ENCODE results near the gene PRIMPOL.

Gene PRIMPOL

GRCh38 chr4:184695178-184695896, 45.8 kb downstream of the PRIMPOL start:
- peaks cover 0 to 5% (median 0%) of the 10 kb centered on the region in 5 donors for H3K4me1 ChIP-seq (ENCODE audit: control insufficient read depth in 5 of 5, insufficient read depth in 5 of 5, low read length in 5 of 5)
- H3K9ac ChIP-seq (ENCODE audit: low read length in 5 of 5) = no peak overlapping the region
- no peaks in the 10 kb centered on the region for H3K9me3 ChIP-seq (ENCODE audit: control insufficient read depth in 5 of 5, low read length in 5 of 5)
- no peak overlapping the region for H3K27ac ChIP-seq (ENCODE audit: low read depth, low read length)
- H3K27me3 ChIP-seq (ENCODE audit: control insufficient read depth in 5 of 5, insufficient read depth in 4 of 5, low read length in 5 of 5) = no peaks in the 10 kb centered on the region
- peaks cover 6 to 30% (median 10%) of the 10 kb centered on the region in 5 donors for H3K36me3 ChIP-seq (ENCODE audit: control insufficient read depth in 5 of 5, insufficient read depth in 5 of 5, low read length in 5 of 5)
- no peak overlapping the region for H3K4me3 ChIP-seq (ENCODE audit: low read depth in 1 of 5, low read length in 5 of 5)

- Histone ChIP-seq H3K36me3 (ENCODE audit: control insufficient read depth in 5 of 5, insufficient read depth in 5 of 5, low read length in 5 of 5) (peaks cover 6 to 19% (median 7%) of the 10 kb centered on the region in 5 donors), H3K27ac (ENCODE audit: low read depth, low read length) (no peak overlapping the region), H3K27me3 (ENCODE audit: control insufficient read depth in 5 of 5, insufficient read depth in 4 of 5, low read length in 5 of 5) (no peaks in the 10 kb centered on the region), H3K9ac (ENCODE audit: low read length in 5 of 5) (peak overlapping the region in 2 of 5 donors; percentile 26 to 51), H3K4me3 (ENCODE audit: low read depth in 1 of 5, low read length in 5 of 5) (peak overlapping the region in 2 of 5 donors; percentile 28 to 48), H3K9me3 (ENCODE audit: control insufficient read depth in 5 of 5, low read length in 5 of 5) (no peaks in the 10 kb centered on the region), H3K4me1 (ENCODE audit: control insufficient read depth in 5 of 5, insufficient read depth in 5 of 5, low read length in 5 of 5) (peaks cover 0 to 3% (median 0%) of the 10 kb centered on the region in 5 donors)
Observed at GRCh38 chr4:184697956-184698355, 48.4 kb downstream of the PRIMPOL start.

- Histone ChIP-seq H3K9ac (ENCODE audit: low read length in 5 of 5) (no peak overlapping the region), H3K27me3 (ENCODE audit: control insufficient read depth in 5 of 5, insufficient read depth in 4 of 5, low read length in 5 of 5) (no peaks in the 10 kb centered on the region), H3K27ac (ENCODE audit: low read depth, low read length) (no peak overlapping the region), H3K9me3 (ENCODE audit: control insufficient read depth in 5 of 5, low read length in 5 of 5) (no peaks in the 10 kb centered on the region), H3K4me1 (ENCODE audit: control insufficient read depth in 5 of 5, insufficient read depth in 5 of 5, low read length in 5 of 5) (no peaks in the 10 kb centered on the region), H3K4me3 (ENCODE audit: low read depth in 1 of 5, low read length in 5 of 5) (no peak overlapping the region), H3K36me3 (ENCODE audit: control insufficient read depth in 5 of 5, insufficient read depth in 5 of 5, low read length in 5 of 5) (peaks cover 0 to 10% (median 0%) of the 10 kb centered on the region in 5 donors)
Observed at GRCh38 chr4:184699941-184700340, 50.4 kb downstream of the PRIMPOL start.

GRCh38 chr4:184702114-184702513, 52.6 kb downstream of the PRIMPOL start:
- no peaks in the 10 kb centered on the region for H3K27me3 ChIP-seq (ENCODE audit: control insufficient read depth in 5 of 5, insufficient read depth in 4 of 5, low read length in 5 of 5)
- no peaks in the 10 kb centered on the region for H3K9me3 ChIP-seq (ENCODE audit: control insufficient read depth in 5 of 5, low read length in 5 of 5)
- no peak overlapping the region for H3K4me3 ChIP-seq (ENCODE audit: low read depth in 1 of 5, low read length in 5 of 5)
- no peak overlapping the region for H3K9ac ChIP-seq (ENCODE audit: low read length in 5 of 5)
- H3K4me1 ChIP-seq (ENCODE audit: control insufficient read depth in 5 of 5, insufficient read depth in 5 of 5, low read length in 5 of 5) = no peaks in the 10 kb centered on the region
- no peak overlapping the region for H3K27ac ChIP-seq (ENCODE audit: low read depth, low read length)
- no peaks in the 10 kb centered on the region for H3K36me3 ChIP-seq (ENCODE audit: control insufficient read depth in 5 of 5, insufficient read depth in 5 of 5, low read length in 5 of 5)

GRCh38 chr4:184705692-184706091, 56.2 kb downstream of the PRIMPOL start:
- Histone ChIP-seq H3K4me3 (ENCODE audit: low read depth in 1 of 5, low read length in 5 of 5) (no peak overlapping the region), H3K36me3 (ENCODE audit: control insufficient read depth in 5 of 5, insufficient read depth in 5 of 5, low read length in 5 of 5) (no peaks in the 10 kb centered on the region), H3K9ac (ENCODE audit: low read length in 5 of 5) (no peak overlapping the region), H3K4me1 (ENCODE audit: control insufficient read depth in 5 of 5, insufficient read depth in 5 of 5, low read length in 5 of 5) (no peaks in the 10 kb centered on the region), H3K9me3 (ENCODE audit: control insufficient read depth in 5 of 5, low read length in 5 of 5) (no peaks in the 10 kb centered on the region), H3K27ac (ENCODE audit: low read depth, low read length) (no peak overlapping the region), H3K27me3 (ENCODE audit: control insufficient read depth in 5 of 5, insufficient read depth in 4 of 5, low read length in 5 of 5) (no peaks in the 10 kb centered on the region)

- Histone ChIP-seq H3K4me3 (ENCODE audit: low read depth in 1 of 5, low read length in 5 of 5) (no peak overlapping the region), H3K27ac (ENCODE audit: low read depth, low read length) (no peak overlapping the region), H3K36me3 (ENCODE audit: control insufficient read depth in 5 of 5, insufficient read depth in 5 of 5, low read length in 5 of 5) (no peaks in the 10 kb centered on the region), H3K9me3 (ENCODE audit: control insufficient read depth in 5 of 5, low read length in 5 of 5) (no peaks in the 10 kb centered on the region), H3K9ac (ENCODE audit: low read length in 5 of 5) (no peak overlapping the region), H3K4me1 (ENCODE audit: control insufficient read depth in 5 of 5, insufficient read depth in 5 of 5, low read length in 5 of 5) (no peaks in the 10 kb centered on the region), H3K27me3 (ENCODE audit: control insufficient read depth in 5 of 5, insufficient read depth in 4 of 5, low read length in 5 of 5) (no peaks in the 10 kb centered on the region)
Observed at GRCh38 chr4:184706453-184706852, 56.9 kb downstream of the PRIMPOL start.

GRCh38 chr4:184712322-184712721, 62.8 kb downstream of the PRIMPOL start:
- Histone ChIP-seq H3K27ac (ENCODE audit: low read depth, low read length) (no peak overlapping the region), H3K9ac (ENCODE audit: low read length in 5 of 5) (no peak overlapping the region), H3K4me1 (ENCODE audit: control insufficient read depth in 5 of 5, insufficient read depth in 5 of 5, low read length in 5 of 5) (no peaks in the 10 kb centered on the region), H3K4me3 (ENCODE audit: low read depth in 1 of 5, low read length in 5 of 5) (no peak overlapping the region), H3K36me3 (ENCODE audit: control insufficient read depth in 5 of 5, insufficient read depth in 5 of 5, low read length in 5 of 5) (no peaks in the 10 kb centered on the region), H3K27me3 (ENCODE audit: control insufficient read depth in 5 of 5, insufficient read depth in 4 of 5, low read length in 5 of 5) (no peaks in the 10 kb centered on the region), H3K9me3 (ENCODE audit: control insufficient read depth in 5 of 5, low read length in 5 of 5) (no peaks in the 10 kb centered on the region)

GRCh38 chr4:184713887-184714286, 64.3 kb downstream of the PRIMPOL start:
- Histone ChIP-seq H3K36me3 (ENCODE audit: control insufficient read depth in 5 of 5, insufficient read depth in 5 of 5, low read length in 5 of 5) (peaks cover 0 to 7% (median 0%) of the 10 kb centered on the region in 5 donors), H3K9ac (ENCODE audit: low read length in 5 of 5) (no peak overlapping the region), H3K27me3 (ENCODE audit: control insufficient read depth in 5 of 5, insufficient read depth in 4 of 5, low read length in 5 of 5) (no peaks in the 10 kb centered on the region), H3K9me3 (ENCODE audit: control insufficient read depth in 5 of 5, low read length in 5 of 5) (no peaks in the 10 kb centered on the region), H3K4me1 (ENCODE audit: control insufficient read depth in 5 of 5, insufficient read depth in 5 of 5, low read length in 5 of 5) (no peaks in the 10 kb centered on the region), H3K4me3 (ENCODE audit: low read depth in 1 of 5, low read length in 5 of 5) (no peak overlapping the region), H3K27ac (ENCODE audit: low read depth, low read length) (no peak overlapping the region)

- Histone ChIP-seq H3K4me3 (ENCODE audit: low read depth in 1 of 5, low read length in 5 of 5) (no peak overlapping the region), H3K27ac (ENCODE audit: low read depth, low read length) (no peak overlapping the region), H3K9me3 (ENCODE audit: control insufficient read depth in 5 of 5, low read length in 5 of 5) (no peaks in the 10 kb centered on the region), H3K27me3 (ENCODE audit: control insufficient read depth in 5 of 5, insufficient read depth in 4 of 5, low read length in 5 of 5) (no peaks in the 10 kb centered on the region), H3K4me1 (ENCODE audit: control insufficient read depth in 5 of 5, insufficient read depth in 5 of 5, low read length in 5 of 5) (no peaks in the 10 kb centered on the region), H3K9ac (ENCODE audit: low read length in 5 of 5) (no peak overlapping the region), H3K36me3 (ENCODE audit: control insufficient read depth in 5 of 5, insufficient read depth in 5 of 5, low read length in 5 of 5) (peaks cover 0 to 7% (median 0%) of the 10 kb centered on the region in 5 donors)
Observed at GRCh38 chr4:184715526-184715925, 66.0 kb downstream of the PRIMPOL start.

GRCh38 chr4:184719407-184719806, 69.9 kb downstream of the PRIMPOL start:
- Histone ChIP-seq H3K27ac (ENCODE audit: low read depth, low read length) (no peak overlapping the region), H3K9me3 (ENCODE audit: control insufficient read depth in 5 of 5, low read length in 5 of 5) (peaks cover 0 to 8% (median 3%) of the 10 kb centered on the region in 5 donors), H3K4me3 (ENCODE audit: low read depth in 1 of 5, low read length in 5 of 5) (no peak overlapping the region), H3K27me3 (ENCODE audit: control insufficient read depth in 5 of 5, insufficient read depth in 4 of 5, low read length in 5 of 5) (no peaks in the 10 kb centered on the region), H3K4me1 (ENCODE audit: control insufficient read depth in 5 of 5, insufficient read depth in 5 of 5, low read length in 5 of 5) (no peaks in the 10 kb centered on the region), H3K9ac (ENCODE audit: low read length in 5 of 5) (no peak overlapping the region), H3K36me3 (ENCODE audit: control insufficient read depth in 5 of 5, insufficient read depth in 5 of 5, low read length in 5 of 5) (peaks cover 0 to 7% (median 0%) of the 10 kb centered on the region in 5 donors)
